Measurements from ENCODE around the gene GREB1. TPM values are rescaled to one million over a fixed set of nuclear protein-coding genes. Genes with fewer than 3 reads are reported as not detected.

Gene GREB1
- total and polyA plus RNA-seq, 7 experiments from 2014 or later: 0.14 to 0.82 (median 0.25) TPM; not detected in 3

DNA sequence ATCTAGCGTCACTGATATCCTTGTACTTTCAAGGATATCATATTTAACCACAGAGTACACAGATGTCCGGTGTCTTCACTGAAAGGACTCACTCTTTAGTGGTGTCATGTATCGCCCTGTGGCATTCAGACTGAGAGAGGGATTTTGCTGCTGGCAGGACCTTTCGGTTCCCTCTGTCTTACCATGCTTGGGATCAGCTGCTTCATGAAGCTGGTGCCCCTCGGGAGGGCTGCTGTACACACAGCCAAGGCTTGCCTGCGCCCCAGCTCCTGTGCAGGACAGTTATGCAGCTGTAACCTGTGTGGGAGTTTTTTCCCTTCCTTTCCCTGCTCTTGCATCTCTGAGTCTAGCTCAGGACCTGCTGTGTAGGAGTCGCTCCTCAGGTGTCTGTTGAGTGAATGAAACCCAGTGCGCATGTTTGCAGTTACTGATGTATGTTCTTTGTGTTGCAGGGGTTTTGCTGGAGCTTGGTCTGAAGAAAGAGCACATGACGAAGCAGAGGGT, 64.4 kb downstream of the GREB1 start:
- no peaks in the 10 kb centered on the region for H3K9me3 ChIP-seq (ENCODE audit: control insufficient read depth in 2 of 3, low read length in 3 of 3)
- peaks cover 0 to 5% (median 0%) of the 10 kb centered on the region in 5 donors for H3K27me3 Mint-ChIP-seq
- intact Hi-C loops (cut with micrococcal nuclease): no loop called here
- no peaks in the 10 kb centered on the region for H3K27me3 ChIP-seq (ENCODE audit: control insufficient read depth in 2 of 2, insufficient read depth in 2 of 2, low read length in 2 of 2)
- H3K4me1 Mint-ChIP-seq: no peaks in the 10 kb centered on the region
- no peaks in the 10 kb centered on the region for H3K36me3 Mint-ChIP-seq
- CTCF ChIA-PET: no interaction called here
- no peak overlapping the region for H3K27ac Mint-ChIP-seq
- H3K27ac ChIP-seq (ENCODE audit: low read depth, low read length): no peak overlapping the region
- no peaks in the 10 kb centered on the region for H3K36me3 ChIP-seq (ENCODE audit: control insufficient read depth in 2 of 3, insufficient read depth in 3 of 3, low read length in 3 of 3)
- H3K9me3 Mint-ChIP-seq: peaks cover 0 to 2% (median 0%) of the 10 kb centered on the region in 11 donors
- no peaks in the 10 kb centered on the region for H3K4me1 ChIP-seq (ENCODE audit: control insufficient read depth in 2 of 2, insufficient read depth in 2 of 2, low read length in 2 of 2)
- no peak overlapping the region for H3K4me3 Mint-ChIP-seq
- H3K4me3 ChIP-seq (ENCODE audit: low read length): no peak overlapping the region
- DNase-seq: no peak
- ATAC-seq: peak; percentile 18
- POLR2A ChIA-PET: no interaction called here

DNA sequence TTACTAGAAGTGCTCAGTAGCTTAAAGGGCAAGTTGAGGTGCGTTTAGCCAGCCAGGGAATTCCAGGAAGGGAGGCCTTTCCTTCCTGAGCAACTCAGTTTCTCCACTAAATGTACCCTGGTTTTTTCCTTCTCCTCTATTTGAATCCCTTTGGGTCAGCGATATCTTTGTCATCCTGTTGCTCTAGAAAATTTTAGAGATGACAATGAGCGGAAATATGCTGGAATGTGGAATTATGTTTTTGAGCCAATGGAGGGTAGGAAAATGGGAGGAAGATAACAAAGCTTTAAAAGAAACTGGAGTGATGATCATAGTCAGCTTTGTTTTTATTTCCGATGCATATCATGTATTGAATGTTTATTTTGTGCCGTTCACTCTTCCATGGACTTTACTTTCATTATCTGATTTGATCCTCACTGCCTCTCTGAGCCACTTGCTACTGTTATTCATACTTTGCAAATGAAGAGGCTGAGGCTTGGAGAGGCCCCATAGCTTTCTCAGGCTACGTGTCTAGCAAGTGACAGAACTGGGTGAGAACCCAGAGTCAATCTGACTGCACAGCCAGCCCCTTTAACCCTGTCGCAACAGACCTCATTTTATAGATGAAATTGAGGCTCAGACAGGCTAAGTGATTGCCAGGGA, 68.8 kb downstream of the GREB1 start:
- no peaks in the 10 kb centered on the region for H3K36me3 Mint-ChIP-seq
- no peaks in the 10 kb centered on the region for H3K4me1 Mint-ChIP-seq
- H3K36me3 ChIP-seq (ENCODE audit: control insufficient read depth in 2 of 3, insufficient read depth in 3 of 3, low read length in 3 of 3): no peaks in the 10 kb centered on the region
- H3K4me1 ChIP-seq (ENCODE audit: control insufficient read depth in 2 of 2, insufficient read depth in 2 of 2, low read length in 2 of 2): no peaks in the 10 kb centered on the region
- intact Hi-C loops (cut with micrococcal nuclease): no loop called here
- no peaks in the 10 kb centered on the region for H3K27me3 ChIP-seq (ENCODE audit: control insufficient read depth in 2 of 2, insufficient read depth in 2 of 2, low read length in 2 of 2)
- DNase-seq (no peak), ATAC-seq (no peak)
- ChIA-PET CTCF (interaction anchor here (1.0 kb wide), 1 partner anchor 20 kb away, joined by 3 read pairs; no protein-coding TSS in a partner anchor), POLR2A (no interaction called here)
- H3K27me3 Mint-ChIP-seq: no peaks in the 10 kb centered on the region
- no peaks in the 10 kb centered on the region for H3K9me3 ChIP-seq (ENCODE audit: control insufficient read depth in 2 of 3, low read length in 3 of 3)
- H3K27ac Mint-ChIP-seq: no peak overlapping the region
- no peaks in the 10 kb centered on the region for H3K9me3 Mint-ChIP-seq
- no peak overlapping the region for H3K4me3 Mint-ChIP-seq
- H3K4me3 ChIP-seq (ENCODE audit: low read length): no peak overlapping the region
- no peak overlapping the region for H3K27ac ChIP-seq (ENCODE audit: low read depth, low read length)

DNA sequence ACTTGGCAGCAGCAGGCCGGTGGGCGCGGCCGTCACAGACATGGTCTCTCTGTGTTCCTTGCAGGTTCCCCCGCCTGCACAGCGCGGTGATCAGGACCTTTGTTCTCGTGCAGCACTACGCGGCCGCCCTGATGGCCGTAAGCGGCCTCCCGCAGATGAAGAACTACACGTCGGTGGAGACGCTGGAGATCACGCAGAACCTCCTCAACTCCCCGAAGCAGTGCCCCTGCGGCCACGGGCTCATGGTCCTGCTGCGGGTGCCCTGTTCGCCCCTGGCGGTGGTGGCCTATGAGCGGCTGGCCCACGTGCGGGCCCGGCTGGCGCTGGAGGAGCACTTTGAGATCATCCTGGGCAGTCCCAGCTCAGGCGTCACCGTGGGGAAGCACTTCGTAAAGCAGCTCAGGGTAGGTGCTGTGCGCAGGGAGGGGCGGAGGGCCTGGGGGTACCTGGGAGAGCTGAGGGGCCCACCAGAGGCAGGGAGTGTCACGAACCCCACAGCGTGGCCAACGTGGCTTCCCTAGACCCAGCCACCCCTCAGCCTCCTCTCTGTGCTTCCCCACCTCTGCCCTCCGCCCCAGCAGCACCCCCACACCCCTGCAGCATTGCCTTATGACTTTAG, 76.9 kb downstream of the GREB1 start:
- H3K4me1 ChIP-seq (ENCODE audit: control insufficient read depth in 2 of 2, insufficient read depth in 2 of 2, low read length in 2 of 2): no peaks in the 10 kb centered on the region
- no peaks in the 10 kb centered on the region for H3K27me3 ChIP-seq (ENCODE audit: control insufficient read depth in 2 of 2, insufficient read depth in 2 of 2, low read length in 2 of 2)
- Mint-ChIP-seq H3K9me3 (no peaks in the 10 kb centered on the region), H3K4me3 (no peak overlapping the region), H3K27ac (no peak overlapping the region), H3K4me1 (no peaks in the 10 kb centered on the region), H3K36me3 (no peaks in the 10 kb centered on the region), H3K27me3 (peaks cover 0 to 15% (median 0%) of the 10 kb centered on the region in 5 donors)
- no peaks in the 10 kb centered on the region for H3K9me3 ChIP-seq (ENCODE audit: control insufficient read depth in 2 of 3, low read length in 3 of 3)
- intact Hi-C loops (cut with micrococcal nuclease): no loop called here
- POLR2A ChIA-PET: no interaction called here
- ATAC-seq (peak; percentile 18), DNase-seq (no peak)
- H3K36me3 ChIP-seq (ENCODE audit: control insufficient read depth in 2 of 3, insufficient read depth in 3 of 3, low read length in 3 of 3): no peaks in the 10 kb centered on the region
- CTCF ChIA-PET: no interaction called here
- H3K4me3 ChIP-seq (ENCODE audit: low read length): no peak overlapping the region
- H3K27ac ChIP-seq (ENCODE audit: low read depth, low read length): no peak overlapping the region

DNA sequence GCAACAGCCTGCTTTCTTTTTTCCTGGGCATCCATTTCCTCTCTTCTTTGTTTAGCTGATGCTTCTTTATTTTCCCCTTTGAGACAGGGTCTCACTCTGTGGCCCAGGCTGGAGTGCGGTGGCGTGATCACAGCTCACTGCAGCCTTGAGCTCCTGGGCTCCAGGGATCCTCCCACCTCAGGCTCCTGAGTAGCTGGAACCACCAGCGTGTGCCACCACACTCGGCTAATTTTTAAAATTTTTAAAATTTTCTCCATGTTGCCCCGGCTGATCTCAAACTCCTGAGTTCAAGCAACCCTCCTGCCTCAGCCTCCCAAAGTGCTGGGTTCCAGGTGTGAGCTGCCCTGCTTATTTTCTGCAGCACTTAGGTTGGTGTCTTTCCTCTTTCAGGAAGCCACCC, 77.4 kb downstream of the GREB1 start:
- no peaks in the 10 kb centered on the region for H3K27me3 ChIP-seq (ENCODE audit: control insufficient read depth in 2 of 2, insufficient read depth in 2 of 2, low read length in 2 of 2)
- H3K4me3 ChIP-seq (ENCODE audit: low read length): no peak overlapping the region
- H3K9me3 Mint-ChIP-seq: no peaks in the 10 kb centered on the region
- ChIA-PET POLR2A (no interaction called here), CTCF (no interaction called here)
- no peaks in the 10 kb centered on the region for H3K4me1 ChIP-seq (ENCODE audit: control insufficient read depth in 2 of 2, insufficient read depth in 2 of 2, low read length in 2 of 2)
- no peaks in the 10 kb centered on the region for H3K4me1 Mint-ChIP-seq
- DNase-seq (no peak), ATAC-seq (no peak)
- H3K4me3 Mint-ChIP-seq: peak overlapping the region in 1 of 10 donors; percentile 3
- H3K27me3 Mint-ChIP-seq: peaks cover 0 to 15% (median 0%) of the 10 kb centered on the region in 5 donors
- H3K36me3 ChIP-seq (ENCODE audit: control insufficient read depth in 2 of 3, insufficient read depth in 3 of 3, low read length in 3 of 3): no peaks in the 10 kb centered on the region
- H3K27ac ChIP-seq (ENCODE audit: low read depth, low read length): no peak overlapping the region
- H3K36me3 Mint-ChIP-seq: no peaks in the 10 kb centered on the region
- H3K9me3 ChIP-seq (ENCODE audit: control insufficient read depth in 2 of 3, low read length in 3 of 3): no peaks in the 10 kb centered on the region
- intact Hi-C loops (cut with micrococcal nuclease): no loop called here
- H3K27ac Mint-ChIP-seq: no peak overlapping the region

DNA sequence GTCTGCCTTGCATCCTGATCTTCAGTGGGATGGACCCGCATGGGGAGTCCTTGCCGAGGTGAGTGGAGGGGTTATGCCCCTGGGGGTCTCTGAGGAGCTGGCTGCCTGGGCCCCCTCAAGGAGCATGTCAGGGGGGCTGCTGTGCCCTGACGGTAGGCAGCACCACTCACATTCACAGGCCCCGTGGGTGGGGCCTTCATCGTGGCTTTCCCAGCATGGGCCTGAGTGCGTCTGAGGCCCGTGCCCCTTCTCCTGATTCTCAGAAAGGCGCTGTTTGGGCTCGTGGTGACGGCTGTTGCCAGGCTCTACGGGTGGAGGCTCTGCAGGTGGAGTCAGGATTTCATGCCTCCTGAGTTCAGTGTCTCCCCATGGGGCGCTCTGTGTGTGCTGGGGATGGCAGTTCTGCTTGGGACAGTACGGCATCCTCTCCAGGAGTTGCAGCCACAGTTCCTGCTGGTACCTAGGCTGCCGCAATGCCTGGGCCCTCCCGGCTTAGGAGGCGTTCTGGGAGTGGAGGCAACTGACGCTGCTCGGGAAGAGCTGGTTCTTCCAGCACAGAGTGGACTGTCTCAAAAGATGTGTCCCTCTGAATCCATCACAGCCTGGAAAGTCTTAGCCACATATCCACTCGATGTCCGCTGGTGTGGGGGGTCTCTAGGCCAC, 78.8 kb downstream of the GREB1 start:
- Mint-ChIP-seq H3K9me3 (no peaks in the 10 kb centered on the region), H3K27ac (no peak overlapping the region), H3K4me3 (no peak overlapping the region), H3K36me3 (no peaks in the 10 kb centered on the region), H3K4me1 (no peaks in the 10 kb centered on the region), H3K27me3 (peaks cover 0 to 15% (median 0%) of the 10 kb centered on the region in 5 donors)
- no peak for DNase-seq
- Histone ChIP-seq H3K9me3 (ENCODE audit: control insufficient read depth in 2 of 3, low read length in 3 of 3) (no peaks in the 10 kb centered on the region), H3K4me3 (ENCODE audit: low read length) (no peak overlapping the region), H3K27ac (ENCODE audit: low read depth, low read length) (no peak overlapping the region), H3K36me3 (ENCODE audit: control insufficient read depth in 2 of 3, insufficient read depth in 3 of 3, low read length in 3 of 3) (no peaks in the 10 kb centered on the region), H3K27me3 (ENCODE audit: control insufficient read depth in 2 of 2, insufficient read depth in 2 of 2, low read length in 2 of 2) (no peaks in the 10 kb centered on the region), H3K4me1 (ENCODE audit: control insufficient read depth in 2 of 2, insufficient read depth in 2 of 2, low read length in 2 of 2) (no peaks in the 10 kb centered on the region)
- no peak for ATAC-seq
- intact Hi-C loops (cut with micrococcal nuclease): no loop called here
- CTCF ChIA-PET: no interaction called here
- POLR2A ChIA-PET: no interaction called here

DNA sequence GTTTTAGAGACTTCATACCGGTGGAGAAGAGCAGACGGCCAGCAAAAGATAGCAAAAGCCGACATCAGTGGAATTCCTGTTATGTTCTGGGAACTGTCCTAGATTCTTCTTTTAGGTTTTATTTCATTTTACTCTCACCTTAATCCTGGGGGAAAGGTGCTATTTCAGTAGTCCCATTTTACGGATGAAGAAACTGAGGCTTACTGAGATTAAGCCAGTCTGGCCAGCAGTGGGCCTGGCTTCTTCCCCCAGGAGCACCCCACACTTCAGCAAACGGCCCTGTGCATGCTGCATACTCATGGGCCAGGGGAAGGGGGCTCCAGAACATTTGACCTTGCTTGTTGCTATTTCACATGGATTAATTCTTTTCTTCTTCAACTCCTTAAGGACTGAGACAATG, 79.5 kb downstream of the GREB1 start:
- Histone ChIP-seq H3K9me3 (ENCODE audit: control insufficient read depth in 2 of 3, low read length in 3 of 3) (no peaks in the 10 kb centered on the region), H3K27me3 (ENCODE audit: control insufficient read depth in 2 of 2, insufficient read depth in 2 of 2, low read length in 2 of 2) (no peaks in the 10 kb centered on the region), H3K27ac (ENCODE audit: low read depth, low read length) (no peak overlapping the region), H3K4me1 (ENCODE audit: control insufficient read depth in 2 of 2, insufficient read depth in 2 of 2, low read length in 2 of 2) (no peaks in the 10 kb centered on the region), H3K4me3 (ENCODE audit: low read length) (no peak overlapping the region), H3K36me3 (ENCODE audit: control insufficient read depth in 2 of 3, insufficient read depth in 3 of 3, low read length in 3 of 3) (no peaks in the 10 kb centered on the region)
- CTCF ChIA-PET: no interaction called here
- intact Hi-C loops (cut with micrococcal nuclease): no loop called here
- no peaks in the 10 kb centered on the region for H3K36me3 Mint-ChIP-seq
- DNase-seq (no peak), ATAC-seq (no peak)
- no peaks in the 10 kb centered on the region for H3K9me3 Mint-ChIP-seq
- H3K4me1 Mint-ChIP-seq: no peaks in the 10 kb centered on the region
- H3K27ac Mint-ChIP-seq: no peak overlapping the region
- peaks cover 0 to 13% (median 0%) of the 10 kb centered on the region in 5 donors for H3K27me3 Mint-ChIP-seq
- no peak overlapping the region for H3K4me3 Mint-ChIP-seq
- POLR2A ChIA-PET: no interaction called here

Measured in naive thymus-derived CD4-positive, alpha-beta T cell (primary cell).